ENCODE measurements around the gene EPB41L5. TPM values are rescaled to one million over a fixed set of nuclear protein-coding genes. Genes with fewer than 3 reads are reported as not detected.
A peak's percentile ranks its signal among the peaks of the same experiment; 100 is the strongest.
"Not testable (repeated sequence)": the region's sequence is repeated elsewhere in the genome, so short reads cannot be mapped to it uniquely, and the experiment has no call there.

EPB41L5 gene
- total RNA-seq, 1 donor from 2014 or later: 84.0 TPM

GRCh38 chr2:119983108-119983507 lies 29.8 kb upstream of the EPB41L5 start:
- no peaks in the 10 kb centered on the region for H3K27me3 ChIP-seq
- no peaks in the 10 kb centered on the region for H3K4me1 ChIP-seq
- H3K9ac ChIP-seq: no peak overlapping the region
- Mint-ChIP-seq H3K9me3 (no peaks in the 10 kb centered on the region), H3K4me3 (no peak overlapping the region), H3K36me3 (no peaks in the 10 kb centered on the region), H3K4me1 (no peaks in the 10 kb centered on the region), H3K27me3 (ENCODE audit: insufficient read depth, low read depth) (no peaks in the 10 kb centered on the region), H3K27ac (no peak overlapping the region)
- no peak overlapping the region for H3K27ac ChIP-seq
- no peaks in the 10 kb centered on the region for H3K9me3 ChIP-seq (ENCODE audit: low read depth)
- no peak overlapping the region for H2AFZ ChIP-seq (replicated peaks)
- H3K4me3 ChIP-seq: no peak overlapping the region
- H3K79me2 ChIP-seq (ENCODE audit: low read depth): no peaks in the 10 kb centered on the region
- peaks cover 3% of the 10 kb centered on the region for H3F3A ChIP-seq (ENCODE audit: low read depth)
- no peak overlapping the region for H3K4me2 ChIP-seq
- TF ChIP-seq EZH2phosphoT487 (IDR thresholded peaks at IDR 0.05) (no peak), EZH2 (IDR thresholded peaks at IDR 0.05) (no peak)
- TF ChIP-seq, protein P1, sequence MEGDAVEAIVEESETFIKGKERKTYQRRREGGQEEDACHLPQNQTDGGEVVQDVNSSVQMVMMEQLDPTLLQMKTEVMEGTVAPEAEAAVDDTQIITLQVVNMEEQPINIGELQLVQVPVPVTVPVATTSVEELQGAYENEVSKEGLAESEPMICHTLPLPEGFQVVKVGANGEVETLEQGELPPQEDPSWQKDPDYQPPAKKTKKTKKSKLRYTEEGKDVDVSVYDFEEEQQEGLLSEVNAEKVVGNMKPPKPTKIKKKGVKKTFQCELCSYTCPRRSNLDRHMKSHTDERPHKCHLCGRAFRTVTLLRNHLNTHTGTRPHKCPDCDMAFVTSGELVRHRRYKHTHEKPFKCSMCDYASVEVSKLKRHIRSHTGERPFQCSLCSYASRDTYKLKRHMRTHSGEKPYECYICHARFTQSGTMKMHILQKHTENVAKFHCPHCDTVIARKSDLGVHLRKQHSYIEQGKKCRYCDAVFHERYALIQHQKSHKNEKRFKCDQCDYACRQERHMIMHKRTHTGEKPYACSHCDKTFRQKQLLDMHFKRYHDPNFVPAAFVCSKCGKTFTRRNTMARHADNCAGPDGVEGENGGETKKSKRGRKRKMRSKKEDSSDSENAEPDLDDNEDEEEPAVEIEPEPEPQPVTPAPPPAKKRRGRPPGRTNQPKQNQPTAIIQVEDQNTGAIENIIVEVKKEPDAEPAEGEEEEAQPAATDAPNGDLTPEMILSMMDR (IDR thresholded peaks at IDR 0.05): no peak
- no peak for DNase-seq (ENCODE audit: low spot score)
- H4K20me1 ChIP-seq (ENCODE audit: low read depth): no peaks in the 10 kb centered on the region
- no peaks in the 10 kb centered on the region for H3K36me3 ChIP-seq

DNA sequence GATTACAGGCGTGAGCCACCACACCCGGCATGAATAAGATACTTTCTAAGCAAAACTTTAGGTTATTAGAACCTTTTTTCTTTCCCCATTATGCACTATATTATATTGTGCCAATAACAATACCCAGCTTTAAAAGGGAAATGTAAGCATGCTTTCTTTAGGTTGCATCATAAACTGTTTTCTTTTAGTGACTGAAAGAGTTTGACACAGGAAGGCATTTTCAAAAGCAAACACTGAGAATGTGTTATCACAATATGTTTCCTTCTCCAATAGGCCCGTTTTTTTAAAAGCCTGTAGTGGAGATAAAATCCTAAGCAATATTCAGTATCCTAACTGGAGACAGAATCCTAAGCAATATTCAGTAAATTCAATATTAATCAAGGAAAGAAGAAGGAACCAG lies 16.7 kb upstream of the EPB41L5 start:
- H3K79me2 ChIP-seq (ENCODE audit: low read depth): no peaks in the 10 kb centered on the region
- H3K4me3 ChIP-seq: no peak overlapping the region
- no peaks in the 10 kb centered on the region for H3K36me3 ChIP-seq
- Mint-ChIP-seq H3K27me3 (ENCODE audit: insufficient read depth, low read depth) (no peaks in the 10 kb centered on the region), H3K4me1 (no peaks in the 10 kb centered on the region), H3K9me3 (no peaks in the 10 kb centered on the region), H3K36me3 (no peaks in the 10 kb centered on the region), H3K27ac (no peak overlapping the region), H3K4me3 (no peak overlapping the region)
- no peaks in the 10 kb centered on the region for H4K20me1 ChIP-seq (ENCODE audit: low read depth)
- no peak overlapping the region for H3K4me2 ChIP-seq
- no peak overlapping the region for H3K9ac ChIP-seq
- H3K27ac ChIP-seq: no peak overlapping the region
- H3K27me3 ChIP-seq: no peaks in the 10 kb centered on the region
- H3F3A ChIP-seq (ENCODE audit: low read depth): no peaks in the 10 kb centered on the region
- no peak for DNase-seq (ENCODE audit: low spot score)
- H3K9me3 ChIP-seq (ENCODE audit: low read depth): no peaks in the 10 kb centered on the region
- peaks cover under 1% of the 10 kb centered on the region for H3K4me1 ChIP-seq
- TF ChIP-seq, protein P1 (IDR thresholded peaks at IDR 0.05): no peak
- TF ChIP-seq EZH2 (IDR thresholded peaks at IDR 0.05) (no peak), EZH2phosphoT487 (IDR thresholded peaks at IDR 0.05) (no peak)
- no peak overlapping the region for H2AFZ ChIP-seq (replicated peaks)

GRCh38 chr2:119996896-119997891 lies 15.7 kb upstream of the EPB41L5 start:
- H3K79me2 ChIP-seq (ENCODE audit: low read depth); H3K27me3 Mint-ChIP-seq (ENCODE audit: insufficient read depth, low read depth); H3K4me3 Mint-ChIP-seq; H3K9me3 ChIP-seq (ENCODE audit: low read depth); H3K36me3 ChIP-seq; H3F3A ChIP-seq (ENCODE audit: low read depth); DNase-seq (ENCODE audit: low spot score); H3K27me3 ChIP-seq; H3K27ac Mint-ChIP-seq; H3K27ac ChIP-seq; H3K9me3 Mint-ChIP-seq; H3K9ac ChIP-seq; H3K4me1 ChIP-seq; H3K4me3 ChIP-seq; H3K36me3 Mint-ChIP-seq; H3K4me2 ChIP-seq; H3K4me1 Mint-ChIP-seq; H4K20me1 ChIP-seq (ENCODE audit: low read depth); H2AFZ ChIP-seq (replicated peaks): not testable (repeated sequence)

DNA sequence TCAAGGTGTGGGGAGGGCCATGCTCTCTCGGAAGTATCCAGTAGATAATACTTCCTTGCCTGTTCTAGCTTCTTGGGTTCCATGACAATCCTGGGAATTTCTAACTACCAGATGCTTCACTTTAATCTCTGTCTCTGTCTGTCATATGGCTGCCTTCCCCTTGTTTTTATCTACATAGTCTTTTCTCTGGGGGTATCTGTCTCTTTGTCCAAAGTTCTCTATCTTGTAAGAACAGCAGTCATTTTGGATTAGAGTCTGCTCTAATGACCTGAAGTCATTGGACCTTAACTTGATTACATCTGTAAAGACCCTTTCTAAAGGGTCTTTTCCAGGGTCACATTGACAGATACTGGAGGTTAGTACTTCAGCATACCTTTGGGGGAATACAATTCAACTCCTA lies 11.4 kb upstream of the EPB41L5 start:
- TF ChIP-seq, protein P1 (IDR thresholded peaks at IDR 0.05): no peak
- no peak for TF ChIP-seq EZH2 (IDR thresholded peaks at IDR 0.05)
- no peak for TF ChIP-seq EZH2phosphoT487 (IDR thresholded peaks at IDR 0.05)
- H3K79me2 ChIP-seq (ENCODE audit: low read depth): no peaks in the 10 kb centered on the region
- H3F3A ChIP-seq (ENCODE audit: low read depth): no peaks in the 10 kb centered on the region
- H3K9ac ChIP-seq: no peak overlapping the region
- peaks cover 9% of the 10 kb centered on the region for H3K4me1 ChIP-seq
- Mint-ChIP-seq H3K36me3 (no peaks in the 10 kb centered on the region), H3K27ac (no peak overlapping the region), H3K9me3 (no peaks in the 10 kb centered on the region), H3K4me3 (no peak overlapping the region), H3K4me1 (peaks cover 12% of the 10 kb centered on the region), H3K27me3 (ENCODE audit: insufficient read depth, low read depth) (no peaks in the 10 kb centered on the region)
- no peaks in the 10 kb centered on the region for H3K36me3 ChIP-seq
- H3K9me3 ChIP-seq (ENCODE audit: low read depth): no peaks in the 10 kb centered on the region
- DNase-seq (ENCODE audit: low spot score): peak; percentile 24
- no peak overlapping the region for H3K4me3 ChIP-seq
- no peak overlapping the region for H2AFZ ChIP-seq (replicated peaks)
- no peak overlapping the region for H3K27ac ChIP-seq
- no peaks in the 10 kb centered on the region for H4K20me1 ChIP-seq (ENCODE audit: low read depth)
- no peak overlapping the region for H3K4me2 ChIP-seq
- H3K27me3 ChIP-seq: no peaks in the 10 kb centered on the region
